Measurements from ENCODE around the gene TNFRSF4.
A peak's percentile ranks its signal among the peaks of the same experiment; 100 is the strongest.

The TNFRSF4 gene

DNA sequence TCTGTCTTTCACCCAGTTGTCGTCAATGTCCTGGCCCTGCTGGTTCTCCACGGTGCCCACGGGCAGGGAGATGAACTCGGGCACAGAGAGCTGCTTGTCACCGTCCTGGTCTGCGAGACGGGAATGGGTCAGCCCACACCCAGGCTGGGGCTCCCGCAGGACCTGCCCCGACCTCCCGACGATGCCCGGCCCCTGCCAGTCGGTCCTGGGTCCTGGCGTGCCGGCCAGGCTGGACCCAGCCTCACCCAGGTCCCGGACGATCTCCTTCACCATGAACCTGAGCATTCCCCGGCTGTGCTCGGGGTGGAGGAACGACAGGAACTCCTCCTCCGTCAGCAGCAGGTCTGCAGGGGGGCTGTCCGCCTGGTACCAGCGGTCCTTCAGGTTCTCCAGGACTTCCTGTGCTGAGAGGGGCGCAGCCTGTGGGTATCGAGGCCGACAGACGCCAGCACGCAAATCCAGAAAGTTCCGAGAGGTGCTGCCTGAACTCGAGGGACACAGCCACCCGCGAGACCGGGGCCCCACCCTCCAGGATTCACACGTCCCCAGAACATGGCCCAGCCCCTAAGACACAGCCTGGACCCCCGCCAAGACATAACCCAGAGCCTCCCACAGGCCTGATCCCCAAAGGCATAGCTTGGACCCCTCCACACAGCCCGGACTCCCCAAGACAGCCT is 4.7 kb upstream of the TNFRSF4 start:
- H3K36me3 Mint-ChIP-seq (ENCODE audit: low read depth): peaks cover 46% of the 10 kb centered on the region
- H3K27ac Mint-ChIP-seq: peak overlapping the region; percentile 58
- H3K27me3 Mint-ChIP-seq: no peaks in the 10 kb centered on the region
- no peak overlapping the region for H3K4me3 Mint-ChIP-seq
- peaks cover 44% of the 10 kb centered on the region for H3K4me1 Mint-ChIP-seq (ENCODE audit: low read depth)
- H3K9me3 Mint-ChIP-seq: no peaks in the 10 kb centered on the region

DNA sequence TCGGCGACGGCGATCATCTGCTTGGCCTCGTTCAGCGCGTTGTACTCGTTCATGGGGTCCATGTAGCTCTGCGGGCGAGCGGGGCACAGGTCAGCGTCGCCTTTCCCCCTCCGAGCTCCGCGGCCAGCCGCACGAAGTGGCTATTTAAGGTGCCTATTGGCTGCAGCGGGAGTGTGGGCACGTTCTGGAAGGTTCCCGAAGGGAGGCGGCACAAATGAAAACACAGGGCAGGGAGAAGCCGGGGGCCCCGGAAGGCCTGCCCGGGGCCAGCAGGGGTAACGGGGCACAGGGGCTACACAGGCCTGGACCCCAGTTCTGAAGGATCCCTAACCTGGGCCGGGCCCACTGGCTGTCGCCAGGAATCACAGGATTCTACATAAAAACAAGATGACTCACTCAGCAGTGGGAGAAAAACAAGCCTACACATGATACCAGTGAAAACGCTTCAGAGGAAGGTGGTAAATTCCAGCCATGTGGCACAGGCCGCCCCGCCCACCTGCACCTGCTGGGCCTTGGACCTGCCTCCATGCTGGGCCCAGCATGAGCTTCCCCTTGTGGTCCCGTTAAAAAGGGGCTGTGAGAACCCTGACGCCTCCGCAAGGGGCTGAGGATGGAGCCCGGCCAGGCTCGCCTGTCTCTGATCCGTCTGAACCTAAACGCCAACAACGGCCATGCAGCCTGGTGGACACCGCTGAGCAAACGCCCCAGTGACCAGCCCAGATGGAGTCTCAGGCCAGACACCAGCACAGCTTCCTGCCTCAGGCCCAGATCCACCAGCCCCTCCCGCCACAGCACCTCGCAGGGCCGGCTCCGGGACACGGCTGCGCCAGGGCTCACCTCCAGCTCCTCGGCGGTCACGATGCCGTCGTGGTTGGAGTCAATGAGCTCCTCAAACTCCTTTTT is 3.9 kb upstream of the TNFRSF4 start:
- H3K4me1 Mint-ChIP-seq (ENCODE audit: low read depth): peaks cover 44% of the 10 kb centered on the region
- no peaks in the 10 kb centered on the region for H3K9me3 Mint-ChIP-seq
- H3K4me3 Mint-ChIP-seq: no peak overlapping the region
- no peaks in the 10 kb centered on the region for H3K27me3 Mint-ChIP-seq
- peaks cover 40% of the 10 kb centered on the region for H3K36me3 Mint-ChIP-seq (ENCODE audit: low read depth)
- H3K27ac Mint-ChIP-seq: peak overlapping the region; percentile 58

- H3K9me3 Mint-ChIP-seq: no peaks in the 10 kb centered on the region
- peaks cover 37% of the 10 kb centered on the region for H3K36me3 Mint-ChIP-seq (ENCODE audit: low read depth)
- peak overlapping the region; percentile 73 for H3K27ac Mint-ChIP-seq
- H3K27me3 Mint-ChIP-seq: no peaks in the 10 kb centered on the region
- peaks cover 44% of the 10 kb centered on the region for H3K4me1 Mint-ChIP-seq (ENCODE audit: low read depth)
- H3K4me3 Mint-ChIP-seq: peak overlapping the region; percentile 28
These were observed 3.0 kb upstream of the TNFRSF4 start for GRCh38 chr1:1216770-1217620.

DNA sequence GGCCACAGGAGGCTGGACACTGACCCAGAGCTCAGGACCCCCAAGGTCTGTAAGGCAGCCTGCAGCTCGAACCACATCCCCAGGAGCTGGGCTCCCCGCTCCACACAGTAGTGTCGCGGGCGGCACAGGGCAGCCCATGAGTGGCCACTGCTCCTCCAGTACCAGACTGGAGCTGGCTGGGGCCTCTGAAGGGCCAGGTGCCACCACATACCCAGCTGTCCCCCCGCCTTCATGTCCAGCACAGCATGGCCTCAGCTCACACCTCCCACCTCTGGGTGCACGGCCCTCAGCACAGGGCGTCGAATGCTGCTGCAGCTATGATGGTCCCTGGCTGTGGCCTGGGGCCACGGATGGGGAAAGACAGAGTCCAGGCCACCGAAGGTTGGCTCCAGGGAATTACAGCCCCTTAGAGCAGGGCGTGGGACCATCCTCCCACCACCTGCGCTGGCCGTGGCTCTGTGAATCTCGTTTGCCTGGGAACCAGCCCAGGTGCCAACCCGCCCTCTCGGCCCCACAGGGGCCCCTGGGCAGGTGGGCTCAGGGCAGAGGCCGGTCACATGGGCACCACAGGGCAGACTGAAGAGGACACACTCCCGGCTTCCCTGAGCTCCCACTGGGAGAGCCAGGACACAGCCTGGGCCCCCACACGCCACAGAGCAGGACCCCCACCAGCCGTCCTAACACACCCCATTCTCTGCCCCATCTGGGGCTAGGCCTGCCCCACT is 2.1 kb upstream of the TNFRSF4 start:
- peak overlapping the region; percentile 73 for H3K27ac Mint-ChIP-seq
- no peaks in the 10 kb centered on the region for H3K27me3 Mint-ChIP-seq
- no peaks in the 10 kb centered on the region for H3K9me3 Mint-ChIP-seq
- peak overlapping the region; percentile 28 for H3K4me3 Mint-ChIP-seq
- peaks cover 44% of the 10 kb centered on the region for H3K4me1 Mint-ChIP-seq (ENCODE audit: low read depth)
- H3K36me3 Mint-ChIP-seq (ENCODE audit: low read depth): peaks cover 33% of the 10 kb centered on the region

DNA sequence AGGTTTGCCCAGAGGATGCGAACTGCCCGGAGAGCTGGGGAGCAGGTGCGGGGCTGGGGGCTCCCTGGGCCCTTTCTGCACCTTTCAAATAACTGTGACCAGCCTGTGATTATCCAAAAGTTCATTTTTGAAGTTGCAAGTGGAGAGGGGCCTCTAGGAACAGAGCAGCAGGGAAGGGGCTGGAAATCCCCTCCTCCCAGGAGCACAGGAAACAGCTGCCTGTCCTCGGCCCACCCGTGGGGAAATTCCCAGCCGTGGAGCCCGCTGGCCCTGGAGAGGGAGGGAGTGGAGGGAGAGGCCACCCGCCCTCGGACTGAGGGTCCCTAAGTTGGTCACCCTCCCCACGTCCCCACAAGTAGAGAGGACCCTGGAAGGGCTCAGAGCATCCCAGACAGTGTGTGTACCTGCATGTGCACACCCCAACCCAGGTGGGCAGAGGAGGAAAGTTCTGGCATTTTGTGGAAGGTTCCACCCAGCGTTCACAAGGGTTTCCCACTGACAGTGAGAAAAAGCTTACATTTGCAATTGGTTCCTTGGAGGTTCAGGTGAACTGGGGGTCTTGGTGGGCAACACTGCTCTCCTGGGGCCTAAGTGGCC is 1.2 kb upstream of the TNFRSF4 start:
- H3K27ac Mint-ChIP-seq: peak overlapping the region; percentile 72
- H3K9me3 Mint-ChIP-seq: no peaks in the 10 kb centered on the region
- H3K36me3 Mint-ChIP-seq (ENCODE audit: low read depth): peaks cover 29% of the 10 kb centered on the region
- peak overlapping the region; percentile 68 for H3K4me3 Mint-ChIP-seq
- no peaks in the 10 kb centered on the region for H3K27me3 Mint-ChIP-seq
- H3K4me1 Mint-ChIP-seq (ENCODE audit: low read depth): peaks cover 46% of the 10 kb centered on the region

DNA sequence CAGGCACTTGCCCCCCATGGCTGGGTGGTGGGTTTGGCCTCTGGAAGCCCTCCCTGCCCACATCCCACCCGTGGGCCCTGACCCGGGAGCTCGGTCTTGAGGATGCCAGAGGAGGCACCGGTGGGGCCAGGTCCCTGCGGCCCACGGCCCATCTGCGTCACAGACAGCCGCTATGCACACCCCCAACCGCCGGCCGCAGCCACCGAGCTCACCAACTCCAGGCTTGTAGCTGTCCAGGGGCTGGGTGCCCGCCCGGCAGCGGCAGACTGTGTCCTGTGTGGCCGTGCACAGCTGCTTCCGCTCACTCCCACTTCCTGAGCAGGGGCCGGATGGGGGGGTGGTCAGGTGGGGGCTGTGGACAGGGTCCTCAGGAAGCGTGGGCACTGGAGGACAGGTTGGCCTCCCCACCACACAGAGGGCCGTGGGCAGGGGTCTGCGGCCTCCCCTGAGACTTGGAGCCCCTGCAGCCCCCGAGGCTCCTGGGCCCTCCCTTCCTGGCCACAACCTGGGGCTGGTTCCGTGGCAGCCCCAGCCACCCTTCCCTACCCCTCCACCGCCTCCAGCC is 1.1 kb downstream of the TNFRSF4 start:
- Mint-ChIP-seq H3K9me3 (no peaks in the 10 kb centered on the region), H3K4me1 (ENCODE audit: low read depth) (peaks cover 51% of the 10 kb centered on the region), H3K27me3 (no peaks in the 10 kb centered on the region), H3K4me3 (peak overlapping the region; percentile 72), H3K36me3 (ENCODE audit: low read depth) (peaks cover 21% of the 10 kb centered on the region), H3K27ac (no peak overlapping the region)

DNA sequence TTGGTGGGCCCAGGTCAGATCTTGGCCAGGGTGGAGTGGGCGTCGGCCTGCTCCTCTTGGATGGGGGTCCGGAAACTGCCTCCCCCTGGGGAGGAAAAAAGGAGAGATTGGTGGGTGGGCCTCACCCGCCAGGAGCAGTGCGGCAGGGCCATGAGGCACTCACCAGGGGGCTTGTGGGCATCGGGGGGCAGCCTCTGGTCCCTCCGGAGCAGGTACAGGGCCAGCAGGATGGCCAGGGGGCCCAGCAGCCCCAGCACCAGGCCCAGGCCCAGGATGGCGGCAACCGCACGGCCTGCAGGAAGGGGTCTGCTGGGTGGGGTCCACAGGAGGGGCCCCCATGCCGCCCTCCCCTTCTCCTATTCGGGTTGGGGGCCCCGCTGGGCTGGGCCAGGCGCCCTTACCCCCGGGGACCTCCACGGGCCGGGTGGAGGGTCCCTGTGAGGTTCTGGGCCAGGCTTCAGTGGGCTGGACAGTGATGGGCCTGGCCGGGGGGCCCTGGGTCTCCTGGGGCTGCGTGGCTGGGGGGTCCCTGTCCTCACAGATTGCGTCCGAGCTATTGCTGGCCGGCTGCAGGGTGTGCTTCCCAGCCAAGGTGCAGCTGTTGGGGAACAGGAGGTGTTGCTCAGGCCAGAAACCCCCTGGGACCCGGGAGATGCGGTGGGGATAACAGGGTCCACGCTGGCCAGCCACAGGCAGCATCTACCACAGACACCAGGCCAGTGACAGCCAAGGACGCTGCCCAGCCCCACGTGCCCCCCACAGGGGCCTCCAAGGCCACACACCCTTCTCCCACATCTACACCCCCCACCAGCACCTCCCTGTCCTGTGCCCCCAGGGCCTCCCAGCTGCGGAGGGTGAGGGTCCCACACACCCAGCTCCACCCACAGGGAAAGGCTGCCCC is 2.2 kb downstream of the TNFRSF4 start:
- Mint-ChIP-seq H3K36me3 (ENCODE audit: low read depth) (peaks cover 14% of the 10 kb centered on the region), H3K9me3 (no peaks in the 10 kb centered on the region), H3K27ac (no peak overlapping the region), H3K4me3 (peak overlapping the region; percentile 61), H3K4me1 (ENCODE audit: low read depth) (peaks cover 55% of the 10 kb centered on the region), H3K27me3 (no peaks in the 10 kb centered on the region)

DNA sequence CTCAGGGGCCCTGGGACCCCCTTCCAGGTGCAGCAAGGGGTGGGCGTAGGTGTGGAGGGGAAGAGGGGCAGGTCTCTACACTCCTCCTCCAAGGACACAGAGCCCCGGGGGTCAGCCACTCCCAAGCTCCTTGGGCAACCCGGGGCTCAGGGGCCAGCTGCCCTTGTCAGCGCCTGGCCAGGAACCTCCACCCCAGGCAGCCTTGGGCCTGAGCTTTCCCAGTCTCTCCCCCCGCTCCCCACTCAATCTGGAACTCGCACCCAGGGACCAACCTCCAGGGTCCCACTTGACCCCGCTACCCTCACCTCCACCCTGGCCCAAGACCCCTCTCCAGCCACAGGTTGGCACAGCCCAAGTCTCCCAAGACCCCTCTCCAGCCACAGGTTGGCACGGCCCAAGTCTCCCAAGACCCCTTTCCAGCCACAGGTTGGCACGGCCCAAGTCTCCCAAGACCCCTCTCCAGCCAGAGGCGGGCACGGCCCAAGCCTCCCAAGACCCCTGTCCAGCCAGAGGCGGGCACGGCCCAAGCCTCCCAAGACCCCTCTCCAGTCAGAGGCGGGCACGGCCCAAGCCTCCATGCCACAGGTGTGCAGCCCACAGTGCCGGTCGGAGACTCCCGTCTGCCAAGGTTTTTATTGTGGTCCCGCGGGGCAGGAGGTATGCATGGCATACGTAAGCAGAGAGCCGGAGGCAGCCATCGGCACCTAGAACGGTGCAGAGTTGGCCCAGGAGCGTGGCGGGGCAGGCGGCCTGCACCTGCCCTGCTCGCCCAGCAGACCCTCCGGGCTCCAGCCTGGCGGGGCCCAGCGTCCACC is 3.0 kb downstream of the TNFRSF4 start:
- Mint-ChIP-seq H3K27me3 (no peaks in the 10 kb centered on the region), H3K4me1 (ENCODE audit: low read depth) (peaks cover 53% of the 10 kb centered on the region), H3K9me3 (no peaks in the 10 kb centered on the region), H3K36me3 (ENCODE audit: low read depth) (peaks cover 10% of the 10 kb centered on the region), H3K27ac (no peak overlapping the region), H3K4me3 (peak overlapping the region; percentile 53)

- Mint-ChIP-seq H3K27me3 (no peaks in the 10 kb centered on the region), H3K4me3 (peak overlapping the region; percentile 82), H3K27ac (peak overlapping the region; percentile 95), H3K4me1 (ENCODE audit: low read depth) (peaks cover 37% of the 10 kb centered on the region), H3K9me3 (no peaks in the 10 kb centered on the region), H3K36me3 (ENCODE audit: low read depth) (peaks cover 10% of the 10 kb centered on the region)
These were observed 5.1 kb downstream of the TNFRSF4 start for GRCh38 chr1:1208713-1209433.

DNA sequence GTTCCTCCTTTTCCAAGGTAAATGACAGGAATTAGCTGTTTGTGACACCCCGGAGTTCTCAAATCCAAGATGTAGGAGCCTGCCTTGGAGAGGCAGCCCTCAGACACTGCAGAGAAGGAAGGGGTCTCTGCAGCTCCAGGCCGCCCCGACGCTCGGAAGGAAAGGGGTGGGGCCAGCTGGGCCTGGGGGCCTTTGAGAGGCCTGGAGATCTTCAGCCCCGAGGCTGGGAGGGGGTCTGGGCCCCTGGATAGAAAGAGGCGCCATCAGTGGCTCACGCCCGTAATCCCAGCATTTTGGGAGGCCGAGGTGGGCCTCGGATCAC is 6.4 kb downstream of the TNFRSF4 start:
- no peaks in the 10 kb centered on the region for H3K27me3 Mint-ChIP-seq
- no peak overlapping the region for H3K27ac Mint-ChIP-seq
- no peak overlapping the region for H3K4me3 Mint-ChIP-seq
- H3K36me3 Mint-ChIP-seq (ENCODE audit: low read depth): peaks cover 10% of the 10 kb centered on the region
- no peaks in the 10 kb centered on the region for H3K9me3 Mint-ChIP-seq
- H3K4me1 Mint-ChIP-seq (ENCODE audit: low read depth): peaks cover 37% of the 10 kb centered on the region

DNA sequence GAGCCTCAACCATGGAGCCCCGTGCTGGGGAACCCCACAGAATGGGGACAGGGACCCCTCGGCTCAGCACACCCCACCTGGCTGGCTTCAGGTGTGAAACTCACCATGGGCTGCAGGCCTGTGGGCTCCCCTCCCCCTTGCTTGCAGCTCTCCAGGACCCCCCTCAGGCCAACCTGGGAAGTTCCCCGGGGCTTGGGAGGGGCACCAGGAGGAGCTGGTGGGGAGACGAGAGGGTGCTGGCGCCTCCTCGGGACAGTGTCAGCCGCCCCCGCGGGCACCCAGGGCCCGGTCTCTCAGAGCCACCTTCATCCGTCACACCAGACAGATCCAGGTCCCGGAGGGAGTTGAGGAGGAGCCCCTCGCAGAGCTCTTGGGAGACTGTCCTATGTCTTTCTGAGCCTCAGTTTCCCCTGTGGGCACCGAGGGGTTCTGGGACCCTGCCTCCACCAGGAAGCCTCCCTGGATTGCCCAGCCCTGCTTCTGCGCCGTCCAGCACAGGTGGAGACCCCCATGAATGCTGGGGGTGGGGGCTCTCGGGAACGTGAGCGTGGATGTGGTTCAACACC is 6.9 kb downstream of the TNFRSF4 start:
- H3K36me3 Mint-ChIP-seq (ENCODE audit: low read depth): peaks cover 10% of the 10 kb centered on the region
- H3K9me3 Mint-ChIP-seq: no peaks in the 10 kb centered on the region
- no peaks in the 10 kb centered on the region for H3K27me3 Mint-ChIP-seq
- no peak overlapping the region for H3K27ac Mint-ChIP-seq
- H3K4me3 Mint-ChIP-seq: peak overlapping the region; percentile 77
- H3K4me1 Mint-ChIP-seq (ENCODE audit: low read depth): peaks cover 37% of the 10 kb centered on the region

Data from stimulated activated naive CD8-positive, alpha-beta T cell treated with anti-CD3 and anti-CD28 coated beads, Interleukin-15, Interleukin-2, amounts not matched to agents 100 ng/mL and 50 ng/mL, for 24 hours (primary cell).